Tibial nerve (tissue), 4 donors: ENCODE data around the gene C1QTNF9B. TPM values are rescaled to one million over a fixed set of nuclear protein-coding genes. Genes with fewer than 3 reads are reported as not detected.
A peak's percentile ranks its signal among the peaks of the same experiment; 100 is the strongest.

Experiments used
- DNase-seq, 2 donors: peaks; one replicate each; pipeline ENCODE4 v3.0.0-alpha.2; 2019; ENCODE audit warnings: low spot score in 2 of 2
- H3K27ac ChIP-seq, 4 donors: fragments of 200-600 bp; sonication (generic) in 3 of 4; one replicate each; pipeline ENCODE4 v1.5.1; 2017 to 2019; ENCODE audit warnings: mild to moderate bottlenecking in 1 of 4
- H3K27me3 ChIP-seq, 2 donors: fragments of 200-600 bp; sonication (generic) in 1 of 2; one replicate each; pipeline versions ENCODE4 v1.5.1 to v1.6.0; 2017 to 2019
- H3K36me3 ChIP-seq, 3 donors: fragments of 200-600 bp; sonication (generic); one replicate each; pipeline ENCODE4 v1.5.1; 2018 to 2019
- H3K4me1 ChIP-seq, 4 donors: fragments of 200-600 bp; sonication (generic) in 3 of 4; one replicate each; pipeline ENCODE4 v1.5.1; 2017 to 2019
- H3K4me3 ChIP-seq, 4 donors: fragments of 200-600 bp; sonication (generic) in 3 of 4; one replicate each; pipeline ENCODE4 v1.5.1; 2017 to 2019; ENCODE audit warnings: mild to moderate bottlenecking in 1 of 4, moderate library complexity in 1 of 4
- H3K9me3 ChIP-seq, 4 donors: fragments of 200-600 bp; sonication (generic) in 3 of 4; one replicate each; pipeline ENCODE4 v1.5.1; 2017 to 2019
- EP300 ChIP-seq, 2 donors: sonication (generic); formaldehyde crosslinking; IDR thresholded peaks; one replicate each; pipeline ENCODE4 v1.6.1; 2017; ENCODE audit warnings: antibody characterized with exemption in 2 of 2, mild to moderate bottlenecking in 1 of 2
- POLR2A ChIP-seq, 2 donors: fragments of 450-650 bp; IDR thresholded peaks; one replicate each; pipeline ENCODE4 v1.6.1; 2017; ENCODE audit warnings: antibody characterized with exemption in 2 of 2, mild to moderate bottlenecking in 2 of 2, moderate library complexity in 2 of 2
- WGBS, 2 donors: methylation state at CpG; one replicate each; pipeline ENCODE4 v1.1.5; 2018; 5-methylcytosine and 5-hydroxymethylcytosine counted together
- total RNA-seq, 4 donors: library from RNA; depleted of rRNA; stranded (reverse); fragments of >200 nt; gene quantifications; one replicate each; pipeline ENCODE4 v1.1.0, GENCODE V29; 2016
- TF ChIP-seq, protein P1 (sequence below), 5 experiments: fragments of 200-600 bp in 3 of 5; fragments of 450-650 bp in 2 of 5; sonication (generic) in 3 of 5; IDR thresholded peaks; one replicate each; pipeline ENCODE4 v1.5.1; 2016 to 2019; ENCODE audit warnings: antibody characterized with exemption in 5 of 5, mild to moderate bottlenecking in 3 of 5, moderate library complexity in 2 of 5

The C1QTNF9B gene
- total RNA-seq, 4 donors from 2014 or later, result 2.0 TPM; not detected in 3

GRCh38 chr13:23905766-23906165, 8.5 kb upstream of the C1QTNF9B start:
- peaks cover 0 to 34% of the 10 kb centered on the region in 2 donors for H3K27me3 ChIP-seq
- WGBS, 2 donors, result 78 to 91% methylated on average over 2 of the region's 2 CpGs
- no peak for DNase-seq
- TF ChIP-seq POLR2A (IDR thresholded peaks at IDR 0.05) (no peak), EP300 (IDR thresholded peaks at IDR 0.05) (no peak)
- TF ChIP-seq, protein P1, sequence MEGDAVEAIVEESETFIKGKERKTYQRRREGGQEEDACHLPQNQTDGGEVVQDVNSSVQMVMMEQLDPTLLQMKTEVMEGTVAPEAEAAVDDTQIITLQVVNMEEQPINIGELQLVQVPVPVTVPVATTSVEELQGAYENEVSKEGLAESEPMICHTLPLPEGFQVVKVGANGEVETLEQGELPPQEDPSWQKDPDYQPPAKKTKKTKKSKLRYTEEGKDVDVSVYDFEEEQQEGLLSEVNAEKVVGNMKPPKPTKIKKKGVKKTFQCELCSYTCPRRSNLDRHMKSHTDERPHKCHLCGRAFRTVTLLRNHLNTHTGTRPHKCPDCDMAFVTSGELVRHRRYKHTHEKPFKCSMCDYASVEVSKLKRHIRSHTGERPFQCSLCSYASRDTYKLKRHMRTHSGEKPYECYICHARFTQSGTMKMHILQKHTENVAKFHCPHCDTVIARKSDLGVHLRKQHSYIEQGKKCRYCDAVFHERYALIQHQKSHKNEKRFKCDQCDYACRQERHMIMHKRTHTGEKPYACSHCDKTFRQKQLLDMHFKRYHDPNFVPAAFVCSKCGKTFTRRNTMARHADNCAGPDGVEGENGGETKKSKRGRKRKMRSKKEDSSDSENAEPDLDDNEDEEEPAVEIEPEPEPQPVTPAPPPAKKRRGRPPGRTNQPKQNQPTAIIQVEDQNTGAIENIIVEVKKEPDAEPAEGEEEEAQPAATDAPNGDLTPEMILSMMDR (IDR thresholded peaks at IDR 0.05), result no peak
- no peak overlapping the region for H3K4me3 ChIP-seq
- H3K36me3 ChIP-seq, result no peaks in the 10 kb centered on the region
- H3K27ac ChIP-seq, result no peak overlapping the region
- no peaks in the 10 kb centered on the region for H3K9me3 ChIP-seq
- peaks cover 0 to 13% (median 10%) of the 10 kb centered on the region in 4 donors for H3K4me1 ChIP-seq

DNA sequence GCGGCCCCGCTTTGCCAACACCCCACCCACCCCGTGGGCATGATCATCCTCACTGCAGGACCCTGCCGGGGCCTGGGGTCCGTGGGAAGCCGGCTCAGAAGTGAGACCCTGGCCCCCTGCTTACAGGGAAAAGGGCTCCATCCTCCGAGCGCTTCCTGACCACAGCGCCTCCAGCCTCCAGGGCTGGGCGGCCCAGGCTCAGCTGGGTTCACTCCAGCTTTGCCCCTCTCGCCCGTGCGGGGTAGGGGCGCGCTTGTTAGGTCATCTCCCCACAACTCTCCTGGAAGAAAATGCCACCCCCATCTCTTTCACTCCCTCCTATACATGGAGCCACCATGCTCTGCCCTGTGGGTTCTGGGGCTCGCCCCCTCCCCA, 6.6 kb upstream of the C1QTNF9B start:
- TF ChIP-seq POLR2A (IDR thresholded peaks at IDR 0.05) (no peak), EP300 (IDR thresholded peaks at IDR 0.05) (no peak)
- TF ChIP-seq, protein P1 (IDR thresholded peaks at IDR 0.05), result no peak
- DNase-seq, result no peak
- peaks cover 0 to 34% of the 10 kb centered on the region in 2 donors for H3K27me3 ChIP-seq
- H3K27ac ChIP-seq, result no peak overlapping the region
- H3K4me1 ChIP-seq, result peaks cover 0 to 13% (median 10%) of the 10 kb centered on the region in 4 donors
- WGBS, 2 donors, result 43 to 45% methylated on average over 9 to 13 of the region's 16 CpGs
- no peaks in the 10 kb centered on the region for H3K36me3 ChIP-seq
- no peaks in the 10 kb centered on the region for H3K9me3 ChIP-seq
- peak overlapping the region in 2 of 4 donors; percentile 17 to 39 for H3K4me3 ChIP-seq

- Histone ChIP-seq H3K27ac (no peak overlapping the region), H3K4me3 (peak overlapping the region in 2 of 4 donors; percentile 17 to 39), H3K36me3 (no peaks in the 10 kb centered on the region), H3K9me3 (no peaks in the 10 kb centered on the region), H3K27me3 (peaks cover 0 to 34% of the 10 kb centered on the region in 2 donors), H3K4me1 (peaks cover 0 to 13% (median 10%) of the 10 kb centered on the region in 4 donors)
- 21 to 29% methylated on average over 20 to 30 of the region's 67 CpGs for WGBS, 2 donors
- no peak for DNase-seq
- TF ChIP-seq POLR2A (IDR thresholded peaks at IDR 0.05) (no peak), EP300 (IDR thresholded peaks at IDR 0.05) (no peak)
- TF ChIP-seq, protein P1 (IDR thresholded peaks at IDR 0.05), result no peak
Observed at GRCh38 chr13:23902975-23903905, 5.9 kb upstream of the C1QTNF9B start.

DNA sequence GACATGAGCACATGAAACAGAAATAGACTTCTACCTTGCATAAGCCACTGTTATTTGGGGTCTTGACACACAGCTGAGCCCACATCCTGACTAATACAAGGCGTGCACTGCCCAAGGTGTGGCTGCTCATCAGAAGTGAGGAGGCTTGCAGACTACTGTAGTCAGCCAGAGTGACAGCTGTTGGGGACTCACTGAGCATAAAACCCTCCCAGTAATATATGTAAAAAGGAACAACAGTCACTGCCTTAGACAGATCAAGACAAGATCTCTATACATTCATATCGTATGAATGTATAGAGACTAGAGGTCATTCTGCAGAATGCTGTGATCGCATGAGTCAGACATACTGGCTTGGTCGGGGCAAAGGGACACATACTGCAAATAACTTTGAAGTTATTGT, 4.1 kb upstream of the C1QTNF9B start:
- Histone ChIP-seq H3K36me3 (no peaks in the 10 kb centered on the region), H3K4me3 (no peak overlapping the region), H3K4me1 (peaks cover 0 to 13% (median 10%) of the 10 kb centered on the region in 4 donors), H3K9me3 (no peaks in the 10 kb centered on the region), H3K27ac (no peak overlapping the region), H3K27me3 (peaks cover 0 to 34% of the 10 kb centered on the region in 2 donors)
- 79 to 81% methylated on average over 4 of the region's 4 CpGs for WGBS, 2 donors
- TF ChIP-seq, protein P1 (IDR thresholded peaks at IDR 0.05), result no peak
- TF ChIP-seq EP300 (IDR thresholded peaks at IDR 0.05) (no peak), POLR2A (IDR thresholded peaks at IDR 0.05) (no peak)
- DNase-seq, result no peak

- Histone ChIP-seq H3K27ac (no peak overlapping the region), H3K4me1 (peaks cover 0 to 13% (median 10%) of the 10 kb centered on the region in 4 donors), H3K27me3 (peaks cover 0 to 34% of the 10 kb centered on the region in 2 donors), H3K4me3 (no peak overlapping the region), H3K9me3 (no peaks in the 10 kb centered on the region), H3K36me3 (no peaks in the 10 kb centered on the region)
- WGBS, 2 donors, result 14 to 15% methylated on average over 4 of the region's 4 CpGs
- DNase-seq, result peak in 1 of 2 donors; percentile 62
- TF ChIP-seq POLR2A (IDR thresholded peaks at IDR 0.05) (no peak), EP300 (IDR thresholded peaks at IDR 0.05) (no peak)
- TF ChIP-seq, protein P1 (IDR thresholded peaks at IDR 0.05), result peak in 4 of 5 experiments; percentile 14 to 51 (median 30)
Observed at GRCh38 chr13:23899555-23899954, 2.3 kb upstream of the C1QTNF9B start.
